K562 (cell line): ENCODE results near the gene KLHL30. TPM values are rescaled to one million over a fixed set of nuclear protein-coding genes. Genes with fewer than 3 reads are reported as not detected.

Source experiments
- ATAC-seq: fragments of 200-7000 bp; cut with Tn5 transposase; 3 replicates; pipeline ENCODE4 v1.9.1; 2020; ENCODE audit warnings: moderate library complexity
- BruUV-seq: library from RNA; stranded (reverse); fragments of 400-500 nt; replicated peaks from 2 replicates; lab custom pipeline; 2021; lab: Mats Ljungman, UMichigan
- CTCF ChIA-PET: fragments of 300-600 bp; formaldehyde crosslinking; extraction: SDS; loops from one replicate; lab custom pipeline; 2021; ENCODE audit warnings: low intra/inter-chr PET ratio; lab: Yijun Ruan, JAX
- POLR2A ChIA-PET: fragments of 300-600, 350-650 bp; sonication (Branson Sonifier 250); formaldehyde crosslinking; extraction: SDS; loops from one replicate; lab custom pipeline; 2021; ENCODE audit warnings: antibody characterized with exemption, inconsistent platforms; lab: Yijun Ruan, JAX
- DNase-seq, 4 experiments: peaks; one replicate each; pipeline versions ENCODE4 v3.0.0 to v3.0.0-alpha.2; 2011 to 2018; ENCODE audit warnings: low spot score in 3 of 4, mixed read lengths in 3 of 4; ENCODE audit errors: extremely low read depth in 1 of 4
- FAIRE-seq: peaks from 2 replicates; lab custom pipeline; 2011; peaks lifted over from hg19 to GRCh38; lab: Jason Lieb, UNC
- H2AFZ ChIP-seq: 2 replicates; pipeline ENCODE4 v1.6.0; 2011; ENCODE audit warnings: low read depth, low read length, control low read depth, inconsistent platforms
- H3K27ac ChIP-seq: fragments of 200-600 bp; 3 replicates; pipeline ENCODE4 v1.8.0; 2011; ENCODE audit warnings: low read depth, mild to moderate bottlenecking, control low read depth, inconsistent platforms, low read length, moderate library complexity, mixed read lengths; ENCODE audit errors: extremely low read depth
- H3K27me3 ChIP-seq, 2 experiments: fragments of 300-600 bp in 1 of 2; 2 replicates in 1 of 2; 3 replicates in 1 of 2; pipeline versions ENCODE4 v1.6.0 to v1.8.0; 2011; ENCODE audit warnings: inconsistent platforms in 2 of 2, low read length in 2 of 2, mild to moderate bottlenecking in 1 of 2, mixed read lengths in 1 of 2, moderate library complexity in 1 of 2; ENCODE audit not compliant: control insufficient read depth in 2 of 2, insufficient read depth in 2 of 2
- H3K36me3 ChIP-seq: fragments of 300-600 bp; 3 replicates; pipeline ENCODE4 v1.8.0; 2011; ENCODE audit warnings: mild to moderate bottlenecking, low read length, inconsistent platforms; ENCODE audit not compliant: control insufficient read depth, insufficient read depth
- H3K4me1 ChIP-seq, 2 experiments: fragments of 200-600 bp in 1 of 2; replicated peaks in 1 of 2; 2 replicates in 1 of 2; 3 replicates in 1 of 2; pipeline versions ENCODE4 v1.5.1 to v1.8.0; 2011; ENCODE audit warnings: inconsistent platforms in 2 of 2, low read length in 2 of 2, mild to moderate bottlenecking in 1 of 2, mixed read lengths in 1 of 2, moderate library complexity in 1 of 2; ENCODE audit not compliant: control insufficient read depth in 2 of 2, insufficient read depth in 2 of 2
- H3K4me2 ChIP-seq: 2 replicates; pipeline ENCODE4 v1.6.1; 2011; ENCODE audit warnings: low read length, control low read depth, inconsistent platforms, mixed read lengths; ENCODE audit not compliant: insufficient read depth
- H3K4me3 ChIP-seq: fragments of 200-600 bp; sonication (generic), shearing (Covaris generic); 2 replicates; pipeline ENCODE4 v1.5.1; 2016; ENCODE audit warnings: control low read depth, inconsistent platforms
- H3K79me2 ChIP-seq: fragments of 200-600 bp; 3 replicates; pipeline ENCODE4 v1.8.0; 2011; ENCODE audit warnings: low read length, inconsistent platforms; ENCODE audit not compliant: control insufficient read depth, insufficient read depth
- H3K9ac ChIP-seq, 2 experiments: 2 replicates each; pipeline versions ENCODE4 v1.6.0 to v1.6.1; 2011; ENCODE audit warnings: low read depth in 2 of 2, low read length in 2 of 2, control low read depth in 1 of 2, inconsistent platforms in 1 of 2, mild to moderate bottlenecking in 1 of 2, mixed read lengths in 1 of 2; ENCODE audit not compliant: insufficient read depth in 1 of 2
- H3K9me1 ChIP-seq: one replicate; pipeline ENCODE4 v1.6.0; 2011; ENCODE audit warnings: inconsistent platforms, mild to moderate bottlenecking, low read length, moderate library complexity; ENCODE audit not compliant: control insufficient read depth, insufficient read depth
- H3K9me3 ChIP-seq: replicated peaks from 2 replicates; pipeline ENCODE4 v1.5.1; 2011; ENCODE audit warnings: low read depth, low read length, inconsistent platforms; ENCODE audit not compliant: control insufficient read depth, insufficient read depth
- H4K20me1 ChIP-seq: replicated peaks from 2 replicates; pipeline ENCODE4 v1.6.1; 2011; ENCODE audit warnings: low read length, inconsistent platforms, mixed read lengths; ENCODE audit not compliant: control insufficient read depth, insufficient read depth
- NFE2 ChIP-seq: IDR thresholded peaks from 2 replicates; pipeline ENCODE4 v1.6.1; 2014; ENCODE audit warnings: antibody characterized with exemption, low read depth
- WGBS: fragments of 100-300 bp; shearing (Covaris generic); methylation state at CpG from one replicate; pipeline ENCODE4 v1.1.6; 2016; ENCODE audit warnings: low coverage, mixed read lengths; ENCODE audit not compliant: insufficient coverage; ENCODE audit errors: missing lambda C conversion rate; 5-methylcytosine and 5-hydroxymethylcytosine counted together
- in situ Hi-C: fragments of 300-500 bp; cut with MboI; formaldehyde crosslinking; loops from 4 replicates; pipeline ENCODE4 v1.15.0; 2018; ENCODE audit warnings: inconsistent platforms, mixed read lengths
- intact Hi-C: fragments of 100-400 bp; cut with micrococcal nuclease; formaldehyde crosslinking; loops from 2 replicates; pipeline ENCODE4 v1.14.2; 2022
- polyA plus RNA-seq, 8 experiments: library from polyadenylated mRNA; depleted of rRNA in 4 of 8; stranded (reverse) in 5 of 8; unstranded in 3 of 8; fragments of >200 nt; fragmentation: Nextera tagmentation in 2 of 8; fragmentation: Illumina TruSeq in 1 of 8; extraction: Ambion mirVana in 2 of 8; extraction: Trizol in 1 of 8; gene quantifications; 2 replicates each; pipeline versions ENCODE4 v1.2.1 to v1.2.3, GENCODE V29; 2011 to 2014; ENCODE audit warnings: inconsistent platforms in 1 of 8, missing spikeins in 1 of 8
- total RNA-seq, 7 experiments: library from RNA; depleted of rRNA in 6 of 7; stranded (reverse); fragments of >200 nt in 6 of 7; fragmentation: Illumina TruSeq in 2 of 7; extraction: Trizol in 2 of 7; gene quantifications; 2 replicates each; pipeline versions ENCODE4 v1.2.1 to v1.2.3, GENCODE V29; 2011 to 2021; ENCODE audit warnings: low replicate concordance in 1 of 7
- TF ChIP-seq, protein P1 (sequence below), 3 experiments: IDR thresholded peaks in 2 of 3; conservative IDR thresholded peaks in 1 of 3; 2 replicates each; pipeline ENCODE4 v1.5.1; 2011 to 2012; ENCODE audit warnings: low read length in 3 of 3, mild to moderate bottlenecking in 3 of 3, control low read depth in 2 of 3, improper control_type of control experiment in 1 of 3, inconsistent platforms in 1 of 3, low read depth in 1 of 3, mixed read lengths in 1 of 3, moderate library complexity in 1 of 3; ENCODE audit not compliant: insufficient read depth in 2 of 3

The KLHL30 gene
- total and polyA plus RNA-seq, 9 of the 15 experiments (the other 6 are each of a cell fraction or from before 2014, with no cell fraction given), result 0.04 TPM; not detected in 8

DNA sequence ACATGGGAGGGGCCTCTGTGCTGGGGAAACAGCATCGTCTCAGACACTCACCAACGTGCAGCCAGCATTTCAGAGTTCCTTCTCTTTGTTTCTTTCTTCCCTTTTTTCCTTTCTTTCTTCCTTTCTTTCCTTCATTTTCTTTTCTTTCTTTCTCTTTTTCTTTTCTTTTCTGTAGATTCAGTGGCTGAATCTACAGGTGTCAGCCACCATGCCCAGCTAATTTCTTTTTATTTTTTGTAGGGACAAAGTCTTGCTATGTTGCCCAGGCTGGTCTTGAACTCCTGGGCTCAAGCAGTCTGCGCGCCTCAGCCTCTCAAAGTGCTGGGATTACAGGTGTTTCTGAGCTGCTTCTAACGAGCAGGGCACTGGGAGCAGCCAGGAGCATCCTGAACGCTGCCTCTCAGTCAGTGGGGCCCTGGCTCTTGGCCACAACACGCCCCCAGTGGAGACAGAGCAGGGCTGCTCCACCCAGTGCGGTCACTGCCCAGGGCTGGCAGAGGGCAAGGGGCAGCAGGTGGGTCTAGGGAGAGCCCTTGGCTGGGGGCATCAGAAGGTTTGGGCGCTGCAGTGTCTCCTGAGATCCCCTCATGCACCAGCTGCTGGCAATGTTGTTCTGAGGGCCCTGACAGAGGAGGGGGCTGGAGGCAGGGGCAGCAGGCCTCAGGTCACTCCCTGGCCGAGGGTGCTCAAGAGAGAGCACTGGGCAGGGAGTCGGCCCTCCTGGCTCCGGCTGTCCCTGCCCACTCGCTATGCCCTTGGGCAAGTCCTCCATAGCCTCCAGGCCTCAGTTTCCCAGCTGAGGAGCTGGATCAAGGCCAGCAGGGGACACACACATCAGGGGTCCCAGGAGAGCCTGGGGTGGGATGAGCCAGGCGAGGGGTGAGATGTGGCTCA is 4.7 kb upstream of the KLHL30 start:
- FAIRE-seq (no peak), ATAC-seq (no peak; the same call in 2 of the 3 replicates), DNase-seq (no peak)
- Histone ChIP-seq H3K9me3 (no peaks in the 10 kb centered on the region), H3K79me2 (no peaks in the 10 kb centered on the region), H3K4me1 (peaks cover 3 to 48% of the 10 kb centered on the region in 2 experiments; a peak in 3 of 5 replicates), H3K9me1 (no peaks in the 10 kb centered on the region), H3K27me3 (peaks cover 5 to 49% of the 10 kb centered on the region in 2 experiments; a peak in 4 of 5 replicates), H3K4me3 (no peak overlapping the region), H4K20me1 (no peaks in the 10 kb centered on the region), H3K36me3 (no peaks in the 10 kb centered on the region), H3K27ac (no peak overlapping the region), H2AFZ (no peak overlapping the region), H3K4me2 (no peak overlapping the region), H3K9ac (no peak overlapping the region)
- 16% methylated on average over 12 of the region's 14 CpGs for WGBS
- TF ChIP-seq NFE2, result no peak
- TF ChIP-seq, protein P1, sequence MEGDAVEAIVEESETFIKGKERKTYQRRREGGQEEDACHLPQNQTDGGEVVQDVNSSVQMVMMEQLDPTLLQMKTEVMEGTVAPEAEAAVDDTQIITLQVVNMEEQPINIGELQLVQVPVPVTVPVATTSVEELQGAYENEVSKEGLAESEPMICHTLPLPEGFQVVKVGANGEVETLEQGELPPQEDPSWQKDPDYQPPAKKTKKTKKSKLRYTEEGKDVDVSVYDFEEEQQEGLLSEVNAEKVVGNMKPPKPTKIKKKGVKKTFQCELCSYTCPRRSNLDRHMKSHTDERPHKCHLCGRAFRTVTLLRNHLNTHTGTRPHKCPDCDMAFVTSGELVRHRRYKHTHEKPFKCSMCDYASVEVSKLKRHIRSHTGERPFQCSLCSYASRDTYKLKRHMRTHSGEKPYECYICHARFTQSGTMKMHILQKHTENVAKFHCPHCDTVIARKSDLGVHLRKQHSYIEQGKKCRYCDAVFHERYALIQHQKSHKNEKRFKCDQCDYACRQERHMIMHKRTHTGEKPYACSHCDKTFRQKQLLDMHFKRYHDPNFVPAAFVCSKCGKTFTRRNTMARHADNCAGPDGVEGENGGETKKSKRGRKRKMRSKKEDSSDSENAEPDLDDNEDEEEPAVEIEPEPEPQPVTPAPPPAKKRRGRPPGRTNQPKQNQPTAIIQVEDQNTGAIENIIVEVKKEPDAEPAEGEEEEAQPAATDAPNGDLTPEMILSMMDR (IDR thresholded peaks at IDR 0.05 in 2 of 3, conservative IDR thresholded peaks at IDR 0.05 in 1 of 3; ENCODE audit: insufficient read depth in 2 of 3, low read depth in 1 of 3, low read length in 3 of 3), result 0 out of 6 replicates have a peak, but pooled peaks of 1 of the 3 experiments have one; percentile 11
- ChIA-PET POLR2A (interaction anchor here (0.7 kb wide), 1 partner anchor 13 kb away, joined by 3 read pairs; no protein-coding TSS in a partner anchor), CTCF (no interaction called here)
- in situ Hi-C loops, result no loop called here
- intact Hi-C loops, result loop anchor here (10.0 kb wide), 1 partner anchor 279 kb away; the partner anchor contains the start of gene RAMP1
- BruUV-seq, result no TSS peak
